ENCODE results near the gene CLCN5.

- TF ChIP-seq CTCF (IDR thresholded peaks at IDR 0.05), result no peak
- no peak for TF ChIP-seq POLR2A (IDR thresholded peaks at IDR 0.05)
These were observed 70.5 kb downstream of the CLCN5 start for GRCh38 chrX:49992853-49993252.
